Measurements from ENCODE around the gene IFRD2. TPM values are rescaled to one million over a fixed set of nuclear protein-coding genes. Genes with fewer than 3 reads are reported as not detected.
A peak's percentile ranks its signal among the peaks of the same experiment; 100 is the strongest.

IFRD2 gene
- total RNA-seq, 1 donor from 2014 or later = 38.2 TPM

GRCh38 chr3:50243543-50243895 lies 48.7 kb downstream of the IFRD2 start:
- Mint-ChIP-seq H3K4me3 (ENCODE audit: unreplicated experiment) (peak overlapping the region; percentile 55), H3K9me3 (ENCODE audit: unreplicated experiment) (peaks cover 10% of the 10 kb centered on the region), H3K36me3 (ENCODE audit: unreplicated experiment) (no peaks in the 10 kb centered on the region), H3K27me3 (ENCODE audit: unreplicated experiment) (peaks cover 18% of the 10 kb centered on the region), H3K4me1 (ENCODE audit: low read depth, unreplicated experiment) (peaks cover 58% of the 10 kb centered on the region), H3K27ac (ENCODE audit: unreplicated experiment) (peak overlapping the region; percentile 86)
- TF ChIP-seq CTCF (IDR thresholded peaks at IDR 0.05; ENCODE audit: partially characterized antibody, unreplicated experiment) = no peak
- no peak for DNase-seq

- no peak for TF ChIP-seq CTCF (IDR thresholded peaks at IDR 0.05; ENCODE audit: partially characterized antibody, unreplicated experiment)
- no peak for DNase-seq
- peak overlapping the region; percentile 59 for H3K4me3 Mint-ChIP-seq (ENCODE audit: unreplicated experiment)
- H3K36me3 Mint-ChIP-seq (ENCODE audit: unreplicated experiment) = no peaks in the 10 kb centered on the region
- peak overlapping the region; percentile 88 for H3K27ac Mint-ChIP-seq (ENCODE audit: unreplicated experiment)
- H3K9me3 Mint-ChIP-seq (ENCODE audit: unreplicated experiment) = peaks cover 10% of the 10 kb centered on the region
- peaks cover 16% of the 10 kb centered on the region for H3K27me3 Mint-ChIP-seq (ENCODE audit: unreplicated experiment)
- peaks cover 56% of the 10 kb centered on the region for H3K4me1 Mint-ChIP-seq (ENCODE audit: low read depth, unreplicated experiment)
These were observed 49.2 kb downstream of the IFRD2 start for GRCh38 chr3:50242851-50243542.

GRCh38 chr3:50242381-50242770 lies 49.9 kb downstream of the IFRD2 start:
- TF ChIP-seq CTCF (IDR thresholded peaks at IDR 0.05; ENCODE audit: partially characterized antibody, unreplicated experiment) = no peak
- H3K4me1 Mint-ChIP-seq (ENCODE audit: low read depth, unreplicated experiment) = peaks cover 56% of the 10 kb centered on the region
- no peaks in the 10 kb centered on the region for H3K36me3 Mint-ChIP-seq (ENCODE audit: unreplicated experiment)
- peak overlapping the region; percentile 59 for H3K4me3 Mint-ChIP-seq (ENCODE audit: unreplicated experiment)
- H3K27ac Mint-ChIP-seq (ENCODE audit: unreplicated experiment) = peak overlapping the region; percentile 98
- peaks cover 19% of the 10 kb centered on the region for H3K27me3 Mint-ChIP-seq (ENCODE audit: unreplicated experiment)
- DNase-seq = no peak
- H3K9me3 Mint-ChIP-seq (ENCODE audit: unreplicated experiment) = peaks cover 15% of the 10 kb centered on the region

- Mint-ChIP-seq H3K27ac (ENCODE audit: unreplicated experiment) (peak overlapping the region; percentile 98), H3K36me3 (ENCODE audit: unreplicated experiment) (no peaks in the 10 kb centered on the region), H3K9me3 (ENCODE audit: unreplicated experiment) (peaks cover 15% of the 10 kb centered on the region), H3K4me3 (ENCODE audit: unreplicated experiment) (peak overlapping the region; percentile 90), H3K4me1 (ENCODE audit: low read depth, unreplicated experiment) (peaks cover 54% of the 10 kb centered on the region), H3K27me3 (ENCODE audit: unreplicated experiment) (peaks cover 22% of the 10 kb centered on the region)
- TF ChIP-seq CTCF (IDR thresholded peaks at IDR 0.05; ENCODE audit: partially characterized antibody, unreplicated experiment) = no peak
- no peak for DNase-seq
These were observed 50.4 kb downstream of the IFRD2 start for GRCh38 chr3:50241713-50242380.

GRCh38 chr3:50241163-50241562 lies 51.1 kb downstream of the IFRD2 start:
- Mint-ChIP-seq H3K36me3 (ENCODE audit: unreplicated experiment) (no peaks in the 10 kb centered on the region), H3K9me3 (ENCODE audit: unreplicated experiment) (peaks cover 17% of the 10 kb centered on the region), H3K4me1 (ENCODE audit: low read depth, unreplicated experiment) (peaks cover 48% of the 10 kb centered on the region), H3K4me3 (ENCODE audit: unreplicated experiment) (peak overlapping the region; percentile 90), H3K27me3 (ENCODE audit: unreplicated experiment) (peaks cover 28% of the 10 kb centered on the region), H3K27ac (ENCODE audit: unreplicated experiment) (peak overlapping the region; percentile 98)
- DNase-seq = peak; percentile 90
- TF ChIP-seq CTCF (IDR thresholded peaks at IDR 0.05; ENCODE audit: partially characterized antibody, unreplicated experiment) = no peak
